ENCODE data around the gene CLIP2.

CLIP2 gene

GRCh38 chr7:74272305-74273038 is 16.7 kb upstream of the CLIP2 start:
- DNase-seq, result peak; percentile 33

GRCh38 chr7:74275401-74275881 is 13.8 kb upstream of the CLIP2 start:
- DNase-seq, result no peak

- DNase-seq, result no peak
Measured at GRCh38 chr7:74277636-74278035, 11.6 kb upstream of the CLIP2 start.

GRCh38 chr7:74280985-74281384 is 8.2 kb upstream of the CLIP2 start:
- DNase-seq, result no peak

- no peak for DNase-seq
Measured at GRCh38 chr7:74282748-74283459, 6.3 kb upstream of the CLIP2 start.

- DNase-seq, result no peak
Measured at GRCh38 chr7:74283858-74284447, 5.3 kb upstream of the CLIP2 start.

- no peak for DNase-seq
Measured at GRCh38 chr7:74284781-74285259, 4.4 kb upstream of the CLIP2 start.

- DNase-seq, result no peak
Measured at GRCh38 chr7:74286131-74286530, 3.1 kb upstream of the CLIP2 start.

- DNase-seq, result no peak
Measured at GRCh38 chr7:74287303-74288033, 1.7 kb upstream of the CLIP2 start.

GRCh38 chr7:74288034-74288881 is 949 bp upstream of the CLIP2 start:
- DNase-seq, result peak; percentile 27

- DNase-seq, result peak; percentile 66
Measured at GRCh38 chr7:74289659-74290552, 699 bp downstream of the CLIP2 start.

GRCh38 chr7:74290553-74290950 is 1.3 kb downstream of the CLIP2 start:
- no peak for DNase-seq

GRCh38 chr7:74290981-74291441 is 1.8 kb downstream of the CLIP2 start:
- no peak for DNase-seq

GRCh38 chr7:74291535-74291934 is 2.3 kb downstream of the CLIP2 start:
- DNase-seq, result no peak

- no peak for DNase-seq
Measured at GRCh38 chr7:74292757-74293576, 3.8 kb downstream of the CLIP2 start.

- DNase-seq, result no peak
Measured at GRCh38 chr7:74293577-74293908, 4.3 kb downstream of the CLIP2 start.

- no peak for DNase-seq
Measured at GRCh38 chr7:74294191-74294998, 5.2 kb downstream of the CLIP2 start.

- DNase-seq, result no peak
Measured at GRCh38 chr7:74297516-74298233, 8.5 kb downstream of the CLIP2 start.

- no peak for DNase-seq
Measured at GRCh38 chr7:74299401-74299800, 10.2 kb downstream of the CLIP2 start.

Data from midbrain (tissue), 1 donor.